GM04503 (cell line): ENCODE measurements around the gene CYP3A7.
"Not testable (repeated sequence)": the region's sequence is repeated elsewhere in the genome, so short reads cannot be mapped to it uniquely, and the experiment has no call there.

Experiments
- DNase-seq: peaks from one replicate; pipeline ENCODE4 v3.0.0-alpha.2; 2012; ENCODE audit warnings: low read depth

The CYP3A7 gene

DNA sequence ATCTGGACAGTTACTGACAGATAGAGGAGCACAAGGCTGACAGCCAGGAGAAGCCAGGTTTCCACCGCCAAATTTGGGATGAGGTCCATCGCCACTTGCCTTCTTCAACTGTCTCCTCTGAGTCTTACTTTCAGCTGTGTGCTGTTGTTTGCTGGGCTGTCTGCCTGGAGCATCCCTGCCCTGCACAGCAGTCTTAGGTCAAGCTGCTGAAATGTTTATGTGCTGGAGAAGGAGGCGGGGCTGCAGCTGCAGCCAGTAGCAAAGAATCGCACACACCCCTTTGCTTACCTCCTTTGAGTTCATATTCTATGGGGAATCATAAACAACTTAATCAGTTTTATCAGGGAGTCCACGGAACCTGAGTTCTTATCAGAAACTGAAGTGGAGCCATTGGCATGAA is 35.0 kb downstream of the CYP3A7 start:
- no peak for DNase-seq

DNA sequence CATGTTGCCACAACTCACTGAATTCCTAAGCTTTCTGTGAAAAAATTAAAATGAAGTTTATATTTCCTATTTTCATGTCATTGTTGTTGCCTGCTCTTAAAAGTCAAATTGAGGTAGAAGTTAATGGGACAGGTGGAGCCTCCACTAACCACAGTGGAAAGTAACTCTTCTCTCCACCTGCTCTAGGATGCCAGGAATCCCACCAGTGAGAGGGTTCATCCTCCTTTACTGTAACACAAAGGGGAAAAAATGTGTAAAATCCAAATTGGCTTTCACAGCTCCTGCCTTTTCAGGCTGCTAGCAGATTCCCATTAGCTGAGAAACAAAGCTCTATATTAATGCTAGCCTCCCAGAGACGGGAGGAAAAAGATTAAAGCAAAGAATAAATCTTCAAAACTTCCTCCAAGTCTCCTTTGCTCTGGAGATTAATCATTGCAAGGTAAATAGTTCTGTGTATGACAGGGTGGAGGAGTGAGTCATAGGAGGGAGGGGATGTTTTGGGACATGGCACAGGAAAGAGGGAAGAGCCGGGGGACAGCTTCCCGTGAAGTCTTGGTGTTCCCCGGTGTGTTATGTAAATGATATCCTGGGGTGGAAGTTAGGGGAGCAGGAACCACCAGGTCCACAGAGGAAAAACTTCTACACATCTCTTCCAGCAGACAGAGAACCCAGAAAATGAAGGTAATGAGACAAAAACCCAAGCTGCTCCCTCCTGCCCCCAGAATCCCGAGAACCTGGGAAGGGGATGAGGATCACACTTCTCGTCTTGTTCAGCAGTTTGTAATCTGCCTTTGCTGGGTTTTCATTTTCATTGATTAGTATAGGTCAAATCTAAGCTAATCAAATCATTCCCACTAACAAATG is 35.9 kb downstream of the CYP3A7 start:
- DNase-seq, result not testable (repeated sequence)

DNA sequence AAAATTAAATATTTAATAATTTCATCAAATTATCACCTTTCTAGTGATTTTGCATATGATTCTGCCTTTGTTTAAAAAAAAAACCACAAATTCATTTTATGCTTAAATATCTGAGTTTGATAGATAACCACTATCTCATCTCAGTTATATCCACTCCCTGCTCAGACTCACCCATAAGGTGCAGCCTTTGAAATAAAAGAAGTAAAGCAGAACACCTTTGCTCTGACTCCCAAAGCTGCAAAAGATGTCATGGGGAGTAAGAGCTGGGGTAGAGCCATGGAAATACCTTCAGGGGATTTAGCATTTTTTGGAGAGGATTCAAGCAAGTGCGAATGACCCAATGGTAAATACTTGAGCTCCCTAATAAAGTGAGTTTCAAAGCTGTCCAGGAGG is 40.1 kb downstream of the CYP3A7 start:
- no peak for DNase-seq

DNA sequence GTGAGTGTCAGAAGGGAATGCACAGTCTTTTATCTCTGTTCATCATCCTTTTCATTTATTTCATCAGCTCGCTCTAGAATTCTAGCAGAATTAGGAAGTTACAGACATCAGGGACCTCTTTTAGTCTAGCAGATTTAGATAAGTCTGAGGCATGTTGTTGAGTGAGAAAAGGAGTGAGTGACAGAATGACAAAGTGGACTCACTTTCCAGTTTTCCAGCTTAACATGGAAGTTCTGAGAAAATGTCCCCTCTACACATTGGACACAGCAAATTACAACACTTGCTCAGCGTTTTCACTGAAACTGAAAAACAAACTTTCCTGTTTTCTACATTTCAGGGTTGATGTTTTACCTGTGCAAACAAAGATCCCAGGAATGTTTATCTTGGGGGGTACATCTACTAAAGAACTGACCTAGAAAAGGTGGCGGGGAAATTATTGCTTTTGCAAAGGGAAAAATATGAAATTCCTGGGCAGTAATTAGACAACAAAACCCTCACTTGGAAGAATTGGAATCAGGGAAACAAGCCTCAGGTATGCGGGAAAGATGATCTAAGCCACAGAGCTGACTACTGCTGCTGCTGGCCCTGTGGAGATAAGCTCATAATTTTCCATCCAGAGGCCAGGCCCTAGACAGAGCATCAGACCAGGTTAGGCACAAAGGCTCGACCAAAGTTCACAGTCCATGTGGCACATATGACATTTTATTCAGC is 40.6 kb downstream of the CYP3A7 start:
- no peak for DNase-seq

DNA sequence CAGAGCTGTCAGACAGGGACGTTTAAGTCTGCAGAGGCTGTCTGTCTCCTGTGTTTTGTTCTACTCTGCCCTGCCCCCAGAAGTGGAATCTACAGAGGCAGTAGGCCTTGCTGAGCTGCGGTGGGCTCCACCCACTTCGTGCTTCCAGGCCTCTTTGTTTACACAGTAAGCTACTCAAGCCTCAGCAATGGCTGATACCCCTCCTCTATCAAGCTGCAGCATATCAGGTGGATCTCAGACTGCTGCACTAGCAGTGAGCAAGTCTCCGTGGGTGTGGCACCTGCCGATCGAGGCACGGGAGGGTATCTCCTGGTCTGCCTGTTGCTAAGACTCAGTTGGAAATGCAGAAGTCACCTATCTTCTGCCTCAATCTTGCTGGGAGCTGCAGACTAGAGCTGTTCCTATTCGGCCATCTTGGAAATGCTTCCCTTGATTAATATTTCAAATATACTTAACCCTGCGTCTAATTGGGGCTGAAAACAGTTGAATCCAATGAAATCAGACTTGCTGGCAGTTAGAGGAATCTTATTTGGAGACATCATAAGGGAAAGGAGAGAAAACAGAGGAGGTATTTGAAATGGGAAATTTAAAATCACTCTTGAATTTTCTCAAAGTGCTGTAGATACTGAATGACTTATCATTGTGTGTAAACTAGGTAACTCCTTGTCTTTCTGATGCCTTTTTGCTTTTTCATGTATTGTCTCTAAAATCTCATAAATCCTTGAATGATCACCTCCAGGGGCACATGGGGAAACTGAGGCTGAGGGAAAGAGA is 41.4 kb downstream of the CYP3A7 start:
- no peak for DNase-seq

DNA sequence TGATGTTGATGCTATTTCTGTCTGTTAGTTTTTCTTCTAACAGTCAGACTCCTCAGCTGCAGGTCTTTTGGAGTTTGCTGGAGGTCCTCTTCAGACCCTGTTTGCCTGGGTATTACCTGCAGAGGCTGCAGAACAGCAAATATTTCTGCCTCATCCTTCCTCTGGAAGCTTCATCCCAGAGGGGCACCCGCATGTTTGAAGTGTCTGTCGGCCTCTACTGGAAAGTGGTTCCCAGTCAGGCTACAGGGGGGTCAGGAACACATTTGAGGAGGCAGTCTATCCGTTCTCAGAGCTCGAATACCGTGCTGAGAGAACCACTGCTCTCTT is 41.9 kb downstream of the CYP3A7 start:
- no peak for DNase-seq

DNA sequence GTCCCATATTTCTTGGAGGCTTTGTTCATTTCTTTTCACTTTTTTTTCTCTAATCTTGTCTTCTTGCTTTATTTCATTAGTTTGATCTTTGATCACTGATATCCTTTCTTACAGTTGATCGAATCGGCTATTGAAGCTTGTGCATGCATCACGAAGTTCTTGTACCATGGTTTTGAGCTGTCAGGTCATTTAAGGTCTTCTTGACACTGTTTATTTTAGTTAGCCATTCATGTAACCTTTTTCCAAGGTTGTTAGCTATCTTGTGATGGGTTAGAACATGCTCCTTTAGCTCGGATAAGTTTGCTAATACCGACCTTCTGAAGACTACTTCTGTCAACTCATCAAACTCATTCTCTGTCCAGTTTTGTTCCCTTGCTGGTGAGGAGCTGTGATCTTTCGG is 42.4 kb downstream of the CYP3A7 start:
- DNase-seq, result not testable (repeated sequence)

DNA sequence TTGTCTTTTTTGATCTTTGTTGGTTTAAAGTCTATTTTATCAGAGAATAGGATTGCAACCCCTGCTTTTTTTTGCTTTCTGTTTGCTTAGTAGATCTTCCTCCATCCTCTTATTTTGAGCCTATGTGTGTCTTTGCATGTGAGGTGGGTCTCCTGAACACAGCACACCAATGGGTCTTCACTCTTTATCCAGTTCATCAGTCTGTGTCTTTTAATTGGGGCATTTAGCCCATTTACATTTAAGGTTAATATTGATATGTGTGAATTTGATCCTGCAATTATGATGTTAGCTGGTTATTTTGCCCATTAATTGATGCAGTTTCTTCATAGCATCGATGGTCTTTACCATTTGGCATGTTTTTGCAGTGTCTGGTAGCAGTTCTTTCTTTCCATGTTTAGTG is 43.3 kb downstream of the CYP3A7 start:
- not testable (repeated sequence) for DNase-seq

DNA sequence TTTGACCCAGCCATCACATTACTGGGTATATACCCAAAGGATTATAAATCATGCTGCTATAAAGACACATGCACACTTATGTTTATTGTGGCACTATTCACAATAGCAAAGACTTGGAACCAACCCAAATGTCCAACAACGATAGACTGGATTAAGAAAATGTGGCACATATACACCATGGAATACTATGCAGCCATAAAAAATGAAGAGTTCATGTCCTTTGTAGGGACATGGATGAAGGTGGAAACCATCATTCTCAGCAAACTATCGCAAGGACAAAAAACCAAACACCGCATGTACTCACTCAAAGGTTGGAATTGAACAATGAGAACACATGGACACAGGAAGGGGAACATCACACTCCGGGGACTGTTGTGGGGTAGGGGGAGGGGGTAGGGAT is 44.1 kb downstream of the CYP3A7 start:
- not testable (repeated sequence) for DNase-seq

DNA sequence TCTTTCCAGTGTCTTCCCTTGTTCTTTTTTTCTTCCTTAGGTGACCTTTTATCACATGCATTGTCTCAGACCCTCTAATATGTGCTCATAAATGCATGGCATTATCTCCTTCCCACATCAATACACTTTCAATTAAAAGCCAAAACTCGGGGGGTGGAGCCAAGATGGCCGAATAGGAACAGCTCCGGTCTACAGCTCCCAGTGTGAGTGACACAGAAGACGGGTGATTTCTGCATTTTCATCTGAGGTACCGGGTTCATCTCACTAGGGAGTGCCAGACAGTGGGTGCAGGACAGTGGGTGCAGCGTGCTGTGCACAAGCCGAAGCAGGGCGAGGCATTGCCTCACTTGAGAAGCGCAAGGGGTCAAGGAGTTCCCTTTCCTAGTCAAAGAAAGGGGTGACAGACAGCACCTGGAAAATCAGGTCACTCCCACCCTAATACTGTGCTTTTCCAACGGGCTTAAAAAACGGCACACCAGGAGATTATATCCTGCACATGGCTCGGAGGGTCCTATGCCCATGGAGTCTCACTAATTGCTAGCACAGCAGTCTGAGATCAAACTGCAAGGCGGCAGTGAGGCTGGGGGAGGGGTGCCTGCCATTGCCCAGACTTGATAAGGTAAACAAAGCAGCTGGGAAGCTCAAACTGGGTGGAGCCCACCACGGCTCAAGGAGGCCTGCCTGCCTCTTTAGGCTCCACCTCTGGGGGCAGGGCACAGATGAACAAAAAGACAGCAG is 49.0 kb downstream of the CYP3A7 start:
- not testable (repeated sequence) for DNase-seq

DNA sequence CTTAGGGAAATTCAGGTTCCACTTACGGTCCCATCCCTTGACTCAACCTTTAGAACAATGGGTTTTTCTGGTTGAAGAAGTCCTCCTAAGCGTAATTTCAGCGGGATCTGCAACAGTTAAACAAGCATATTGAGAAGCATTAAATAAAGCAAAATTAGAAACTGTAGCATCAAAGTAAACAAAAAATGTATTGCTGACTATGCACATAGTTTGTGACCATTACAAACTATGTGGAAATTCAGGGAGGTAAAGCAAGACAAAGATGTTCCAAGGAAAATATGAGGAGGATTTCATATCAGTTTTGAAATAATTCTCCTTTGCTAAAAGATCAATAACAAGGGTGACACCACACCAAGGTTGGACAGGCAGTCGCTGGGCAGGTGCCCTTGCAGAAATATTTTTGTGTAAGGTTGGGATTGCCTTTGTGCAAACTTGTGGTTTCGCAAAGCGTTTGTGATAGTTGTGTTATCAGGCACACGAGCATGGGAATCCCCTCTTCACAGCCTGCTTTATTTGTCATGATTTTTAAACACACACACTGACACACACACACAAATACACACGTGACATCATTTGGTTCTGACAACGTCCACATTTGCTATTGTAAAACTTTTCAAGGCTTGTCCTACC is 49.8 kb downstream of the CYP3A7 start:
- no peak for DNase-seq

DNA sequence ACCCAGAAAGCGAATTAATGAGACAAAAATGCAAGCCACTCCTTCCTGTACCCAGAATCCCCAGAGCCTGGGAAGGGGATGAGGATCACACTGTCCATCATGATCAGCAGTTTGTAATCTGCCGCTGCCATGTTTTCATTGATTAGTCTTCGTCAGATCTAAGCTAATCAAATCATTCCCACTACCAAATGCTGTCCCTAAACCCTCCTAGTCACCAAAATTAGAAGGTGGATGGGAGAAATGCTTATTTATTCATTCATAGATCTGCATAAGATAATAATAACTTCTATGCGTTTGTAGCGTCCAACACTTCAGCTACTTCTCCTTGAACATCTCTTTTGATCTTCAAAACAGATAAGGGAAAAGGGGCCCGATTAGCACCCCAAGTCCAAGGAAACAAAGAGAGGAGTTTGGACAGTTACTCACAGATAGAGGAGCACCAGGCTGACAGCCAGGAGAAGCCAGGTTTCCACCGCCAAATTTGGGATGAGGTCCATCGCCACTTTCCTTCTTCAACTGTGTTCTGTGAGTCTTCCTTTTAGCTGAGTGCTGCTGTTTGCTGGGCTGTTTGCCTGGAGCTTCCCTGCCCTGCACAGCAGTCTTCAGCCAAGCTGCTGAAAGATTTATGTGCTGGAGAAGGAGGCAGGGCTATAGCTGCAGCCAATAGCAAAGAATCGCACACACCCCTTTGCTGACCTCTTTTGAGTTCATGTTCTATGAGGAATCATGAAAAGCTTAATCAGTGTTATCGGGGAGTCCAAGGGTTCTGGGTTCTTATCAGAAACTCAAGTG is 55.4 kb downstream of the CYP3A7 start, which contains the start of gene CYP3A5:
Gene CYP3A5, minus strand, starts transcription at position 597 of the 792 bp plus-strand sequence. Its CDS starts 100 bp downstream, at position 497.
- no peak for DNase-seq

DNA sequence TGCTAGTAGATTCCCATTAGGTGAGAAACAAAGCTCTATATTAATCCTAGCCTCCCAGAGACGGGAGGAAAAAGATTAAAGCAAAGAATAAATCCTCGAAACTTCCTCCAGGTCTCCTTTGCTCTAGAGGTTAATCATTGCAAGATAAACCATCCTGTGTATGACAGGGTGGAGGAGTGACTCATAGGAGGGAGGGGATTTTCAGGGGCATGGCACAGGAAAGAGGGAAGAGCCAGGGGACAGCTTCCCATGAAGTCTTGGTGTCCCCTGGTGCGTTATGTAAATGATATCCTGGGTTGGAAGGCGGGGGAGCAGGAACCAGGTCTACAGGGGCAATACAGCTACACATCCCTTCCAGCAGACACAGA is 56.0 kb downstream of the CYP3A7 start:
- no peak for DNase-seq

DNA sequence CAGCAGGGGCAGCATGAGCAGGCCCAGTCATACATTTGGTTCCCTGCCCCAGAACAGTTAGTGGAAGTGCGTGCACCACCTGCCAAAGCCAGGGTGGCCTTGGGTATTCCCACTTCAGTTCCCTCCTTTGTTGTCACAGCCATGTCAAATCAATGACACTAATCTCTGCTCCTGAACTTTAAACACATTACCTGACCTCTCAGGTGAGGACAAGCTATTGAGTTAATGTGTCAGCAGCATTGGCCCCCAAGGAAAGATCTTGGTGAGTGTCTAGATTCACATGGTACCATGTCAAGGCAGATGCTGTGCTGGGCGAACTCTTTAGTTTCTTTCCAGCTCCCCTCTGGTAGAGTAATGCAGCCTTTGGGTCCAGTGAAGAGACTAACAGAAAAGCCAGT is 57.3 kb downstream of the CYP3A7 start:
- no peak for DNase-seq

DNA sequence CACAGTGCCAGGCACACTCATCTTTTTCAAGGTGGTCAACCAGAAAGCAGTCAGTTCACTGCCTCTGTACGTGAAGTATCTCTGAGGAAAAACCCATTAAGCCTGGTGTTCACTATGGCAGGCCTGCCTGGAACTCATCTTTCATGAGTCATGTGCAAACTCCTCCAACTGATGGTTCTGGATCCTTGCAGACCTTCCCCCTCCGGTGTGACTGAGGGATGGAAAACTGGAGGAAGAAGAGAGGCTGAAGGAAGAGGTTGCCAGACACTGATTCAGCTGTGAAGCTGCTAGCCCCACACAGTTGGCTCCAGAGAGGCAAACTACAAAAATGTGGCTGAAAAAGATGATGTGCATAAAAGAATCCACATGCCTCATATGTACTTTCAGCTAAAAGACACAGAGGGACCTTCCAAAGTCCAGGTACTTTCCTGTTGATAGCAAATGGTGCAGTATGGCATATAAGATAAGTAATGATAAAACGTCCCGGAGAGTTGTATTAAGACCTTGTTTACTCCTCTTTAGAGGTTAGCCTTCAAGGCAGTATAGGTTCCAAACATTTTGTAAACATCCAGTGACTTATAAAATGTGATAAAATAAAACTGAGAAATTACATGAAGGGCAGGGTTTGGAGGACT is 57.9 kb downstream of the CYP3A7 start:
- DNase-seq, result peak; percentile 3

DNA sequence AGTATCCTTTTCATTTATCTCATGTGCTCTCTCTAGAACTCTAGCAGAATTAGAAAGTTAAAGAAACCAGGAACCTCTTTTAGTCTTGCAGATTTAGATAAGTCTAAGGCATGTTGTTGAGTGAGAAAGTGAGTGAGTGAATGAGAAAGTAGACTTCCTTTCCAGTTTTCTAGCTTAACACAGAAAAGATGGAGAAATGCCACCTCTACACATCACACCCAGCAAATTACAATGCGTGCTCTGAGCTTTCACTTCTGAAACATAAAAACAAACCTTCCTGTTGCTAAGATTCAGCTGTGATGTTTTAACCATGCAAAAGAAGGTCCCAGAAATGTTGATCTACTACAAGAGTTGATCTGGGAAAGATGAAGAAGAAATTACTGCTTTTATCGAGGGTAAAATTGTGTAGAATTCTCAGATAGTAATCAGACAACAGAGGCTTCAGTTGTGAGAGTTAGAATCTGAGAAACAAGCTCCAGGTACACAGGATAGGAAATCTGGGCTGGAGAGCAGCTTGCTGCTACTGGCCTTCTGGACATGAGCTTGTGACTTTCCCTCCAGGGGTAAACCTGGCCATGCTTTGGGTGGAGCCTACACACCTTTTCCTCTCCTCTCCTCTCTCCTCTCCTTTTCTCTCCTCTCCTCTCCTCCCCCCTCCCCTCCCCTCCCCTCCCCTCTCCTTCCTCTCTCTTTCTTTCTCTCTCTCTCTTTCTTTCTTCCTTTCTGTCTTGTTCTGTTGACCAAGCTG is 59.8 kb downstream of the CYP3A7 start:
- DNase-seq, result no peak

DNA sequence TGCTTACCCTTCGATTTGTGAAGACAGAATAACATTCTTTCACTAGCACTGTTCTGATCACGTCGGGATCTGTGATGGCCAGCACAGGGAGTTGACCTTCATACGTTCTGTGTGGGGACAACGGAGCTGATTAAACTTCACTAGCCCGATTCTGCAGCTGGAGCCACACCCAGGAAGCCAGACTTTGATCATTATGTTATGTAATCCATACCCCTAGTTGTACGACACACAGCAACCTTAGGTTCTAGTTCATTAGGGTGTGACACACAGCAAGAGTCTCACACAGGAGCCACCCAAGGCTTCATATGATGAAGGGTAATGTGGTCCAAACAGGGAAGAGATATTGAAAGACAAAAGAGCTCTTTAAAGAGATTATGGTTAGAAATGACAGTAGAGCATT is 62.4 kb downstream of the CYP3A7 start:
- no peak for DNase-seq

DNA sequence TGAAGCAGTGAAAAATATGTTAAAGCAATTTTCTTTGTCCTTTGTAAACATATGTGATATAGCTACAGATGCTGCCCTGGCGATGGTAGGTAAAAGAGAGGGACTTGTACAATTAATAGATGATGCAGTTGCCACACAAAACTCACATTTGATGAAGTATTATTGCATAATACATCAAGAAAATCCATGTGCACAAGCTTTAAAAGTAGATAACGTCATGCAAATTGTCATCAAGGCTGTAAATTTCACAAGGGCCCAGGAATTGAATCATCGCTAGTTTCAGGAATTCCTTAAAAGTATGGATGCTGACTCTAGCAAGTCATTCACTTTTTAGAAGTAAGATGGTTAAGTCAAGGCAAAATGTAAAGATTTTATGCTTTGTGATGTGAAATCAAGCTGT is 65.2 kb downstream of the CYP3A7 start:
- DNase-seq, result peak; percentile 30

DNA sequence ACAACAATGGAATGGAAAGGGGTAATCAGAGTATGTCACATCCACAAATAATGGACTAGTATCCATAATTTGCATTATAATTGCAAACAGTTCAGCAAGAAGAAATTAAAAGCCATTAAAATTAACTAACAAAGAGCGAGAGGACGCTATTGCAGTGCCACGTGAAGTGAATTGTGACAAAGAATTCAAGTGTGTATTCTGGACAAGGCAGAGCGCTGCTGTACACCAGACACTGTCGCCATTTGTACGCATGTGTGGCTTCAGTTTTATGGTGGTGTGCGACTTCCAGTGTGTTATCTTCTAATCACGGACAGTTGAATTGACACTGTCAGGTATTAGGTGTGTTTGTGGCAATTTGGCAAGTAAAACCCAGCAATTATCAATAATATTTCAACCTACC is 66.5 kb downstream of the CYP3A7 start:
- no peak for DNase-seq

DNA sequence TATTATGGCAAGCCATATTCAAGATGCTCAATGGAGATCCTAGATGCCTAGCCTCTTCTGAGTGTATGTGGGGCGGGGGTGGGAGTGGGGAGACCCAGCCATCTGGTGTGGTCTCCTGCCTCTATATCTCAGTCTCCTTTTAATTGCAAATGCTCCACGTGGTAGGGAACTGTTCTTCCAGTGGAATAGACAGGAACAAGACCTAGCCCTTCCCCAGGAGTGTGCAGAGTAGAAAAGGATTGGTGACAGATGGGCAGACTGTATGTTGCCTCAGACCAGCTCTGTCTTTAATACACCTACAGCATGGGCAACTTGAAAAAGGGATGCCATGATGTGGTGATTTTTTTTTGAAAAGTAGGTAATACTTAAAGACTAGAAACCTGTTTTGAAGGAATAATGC is 67.8 kb downstream of the CYP3A7 start:
- no peak for DNase-seq
